ENCODE data around the gene USP16.
"Not testable (repeated sequence)": the region's sequence is repeated elsewhere in the genome, so short reads cannot be mapped to it uniquely, and the experiment has no call there.

USP16 gene

GRCh38 chr21:29024474-29025327 lies at the start of gene USP16:
USP16 (plus strand) TSS chr21:29024668; CDS start chr21:29027914, 3,246 bp downstream.
- peak; percentile 94 for DNase-seq

- no peak for DNase-seq
Observed at GRCh38 chr21:28975397-28975796, 49.1 kb upstream of the USP16 start.

- no peak for DNase-seq
Observed at GRCh38 chr21:28979092-28979491, 45.4 kb upstream of the USP16 start.

GRCh38 chr21:28982637-28983036 lies 41.8 kb upstream of the USP16 start:
- DNase-seq, result no peak

GRCh38 chr21:28986677-28987076 lies 37.8 kb upstream of the USP16 start:
- no peak for DNase-seq

GRCh38 chr21:28988146-28988545 lies 36.3 kb upstream of the USP16 start:
- not testable (repeated sequence) for DNase-seq

- DNase-seq, result no peak
Observed at GRCh38 chr21:28991861-28992525, 32.5 kb upstream of the USP16 start.

- DNase-seq, result peak; percentile 96
Observed at GRCh38 chr21:28992526-28993292, 31.8 kb upstream of the USP16 start, which contains the start of gene LTN1. LTN1 (minus strand) TSS chr21:28992877; CDS start chr21:28992805, 72 bp downstream.

GRCh38 chr21:28993293-28993629 lies 31.2 kb upstream of the USP16 start:
- DNase-seq, result no peak

- peak; percentile 93 for DNase-seq
Observed at GRCh38 chr21:29002442-29003144, 21.9 kb upstream of the USP16 start.

- DNase-seq, result no peak
Observed at GRCh38 chr21:29005696-29006095, 18.8 kb upstream of the USP16 start.

- DNase-seq, result no peak
Observed at GRCh38 chr21:29007135-29007534, 17.3 kb upstream of the USP16 start.

GRCh38 chr21:29007810-29008209 lies 16.7 kb upstream of the USP16 start:
- no peak for DNase-seq

GRCh38 chr21:29008367-29008766 lies 16.1 kb upstream of the USP16 start:
- no peak for DNase-seq

- not testable (repeated sequence) for DNase-seq
Observed at GRCh38 chr21:29011236-29011635, 13.2 kb upstream of the USP16 start.

GRCh38 chr21:29017639-29018237 lies 6.7 kb upstream of the USP16 start:
- DNase-seq, result no peak

- no peak for DNase-seq
Observed at GRCh38 chr21:29018540-29018939, 5.9 kb upstream of the USP16 start.

GRCh38 chr21:29022166-29022565 lies 2.3 kb upstream of the USP16 start:
- DNase-seq, result no peak

- no peak for DNase-seq
Observed at GRCh38 chr21:29025328-29025713, 853 bp downstream of the USP16 start.

GRCh38 chr21:29029524-29029923 lies 5.1 kb downstream of the USP16 start:
- no peak for DNase-seq

- no peak for DNase-seq
Observed at GRCh38 chr21:29030909-29031308, 6.4 kb downstream of the USP16 start.

- no peak for DNase-seq
Observed at GRCh38 chr21:29033301-29033700, 8.8 kb downstream of the USP16 start.
